Lung (tissue), 16 donors: ENCODE data around the gene FBXO38. TPM values are rescaled to one million over a fixed set of nuclear protein-coding genes. Genes with fewer than 3 reads are reported as not detected.

Experiments
- ATAC-seq: fragments of 200-7000 bp; cut with Tn5 transposase; one replicate; pipeline ENCODE4 v1.9.1; 2020; ENCODE audit warnings: moderate number of reproducible peaks; ENCODE audit not compliant: insufficient read depth, low FRiP score
- DNase-seq, 3 donors: peaks; one replicate each; pipeline ENCODE4 v3.0.0-alpha.2; 2013 to 2017
- H3K27ac ChIP-seq, 2 donors: one replicate each; pipeline ENCODE4 v1.5.1; 2013; ENCODE audit warnings: mild to moderate bottlenecking in 2 of 2, moderate library complexity in 2 of 2, control low read depth in 1 of 2, inconsistent platforms in 1 of 2, low read depth in 1 of 2, low read length in 1 of 2
- H3K27me3 ChIP-seq, 3 donors: one replicate each; pipeline ENCODE4 v1.5.1; 2013; ENCODE audit warnings: low read length in 2 of 3; ENCODE audit not compliant: control insufficient read depth in 3 of 3, insufficient read depth in 3 of 3
- H3K36me3 ChIP-seq, 4 donors: one replicate each; pipeline ENCODE4 v1.5.1; 2013; ENCODE audit warnings: low read length in 4 of 4, mild to moderate bottlenecking in 1 of 4, moderate library complexity in 1 of 4; ENCODE audit not compliant: control insufficient read depth in 4 of 4, insufficient read depth in 4 of 4
- H3K4me1 ChIP-seq, 5 donors: one replicate each; pipeline ENCODE4 v1.5.1; 2013; ENCODE audit warnings: low read length in 5 of 5, mild to moderate bottlenecking in 2 of 5, moderate library complexity in 1 of 5; ENCODE audit not compliant: control insufficient read depth in 5 of 5, insufficient read depth in 5 of 5
- H3K4me3 ChIP-seq: one replicate; pipeline ENCODE4 v1.5.1; 2013; ENCODE audit warnings: mild to moderate bottlenecking, control low read depth, moderate library complexity
- H3K9ac ChIP-seq, 2 donors: one replicate each; pipeline ENCODE4 v1.5.1; 2013; ENCODE audit warnings: low read length in 2 of 2, control low read depth in 1 of 2; ENCODE audit not compliant: insufficient read depth in 1 of 2
- H3K9me3 ChIP-seq, 4 donors: one replicate each; pipeline ENCODE4 v1.5.1; 2013; ENCODE audit warnings: low read length in 3 of 4, mild to moderate bottlenecking in 1 of 4, moderate library complexity in 1 of 4; ENCODE audit not compliant: control insufficient read depth in 4 of 4, insufficient read depth in 3 of 4
- CTCF ChIP-seq: IDR thresholded peaks from 2 replicates; pipeline ENCODE4 v1.5.1; 2012; ENCODE audit warnings: mild to moderate bottlenecking; ENCODE audit errors: control extremely low read depth, extremely low read depth
- WGBS, 2 donors: extraction: QIAGEN DNeasy Blood & Tissue Kit; methylation state at CpG; one replicate each; pipeline ENCODE4 v1.1.7; 2013; 5-methylcytosine and 5-hydroxymethylcytosine counted together
- long read RNA-seq, 5 donors: transcript quantifications; one replicate each; lab custom pipeline, GENCODE V29; 2026
- polyA plus RNA-seq, 2 donors: library from polyadenylated mRNA; stranded (reverse); fragments of 200-250 nt; gene quantifications; one replicate each; pipeline ENCODE4 v1.2.1, GENCODE V29; 2013
- total RNA-seq, 2 donors: library from RNA; depleted of rRNA in 1 of 2; stranded (reverse); fragments of >200 nt in 1 of 2; gene quantifications; one replicate each; pipeline ENCODE4 v1.2.1, GENCODE V29; 2014 to 2021
- donor health status: control.
- donor health status: control.
- donor health status: Bipolar disorder and iron deficiency.
- donor health status: healthy.
- donor health status: DM: yes; HTN: yes; CAD: no.

The FBXO38 gene
- 10 to 100 TPM; 56.9 to 77.2 TPM for total RNA-seq
- polyA plus RNA-seq = 10 to 100 TPM; 18.5 to 26.4 TPM
- long read RNA-seq, donor 1, full-length matches to known transcripts = 4 of 4 reads
- long read RNA-seq, donor 1, partial matches to known transcripts = 0 of 4 reads
- long read RNA-seq, donor 1, other reads (novel, unspliced or antisense) = 0 of 4 reads
- long read RNA-seq, donor 2 = 0 reads
- long read RNA-seq, donor 3, full-length matches to known transcripts = 2 of 2 reads
- long read RNA-seq, donor 3, partial matches to known transcripts = 0 of 2 reads
- long read RNA-seq, donor 3, other reads (novel, unspliced or antisense) = 0 of 2 reads
- long read RNA-seq, donor 4 = 0 reads
- long read RNA-seq, donor 5, full-length matches to known transcripts = 2 of 2 reads
- long read RNA-seq, donor 5, partial matches to known transcripts = 0 of 2 reads
- long read RNA-seq, donor 5, other reads (novel, unspliced or antisense) = 0 of 2 reads

GRCh38 chr5:148383564-148384379 lies at the start of gene FBXO38:
FBXO38 (plus strand) TSS chr5:148383958; CDS start chr5:148394777, 10,819 bp downstream.
- H3K9ac ChIP-seq = peak within 1 kb of the TSS; percentile 96 to 99
- WGBS, 2 donors = 1% methylated on average over 42 to 45 of the region's 45 CpGs
- TF ChIP-seq CTCF = no peak
- H3K27ac ChIP-seq = peak within 1 kb of the TSS; percentile 88 to 97
- H3K4me1 ChIP-seq = peaks cover 5 to 31% (median 22%) of the 10 kb centered on the region in 5 donors
- H3K9me3 ChIP-seq = no peaks in the 10 kb centered on the region
- H3K27me3 ChIP-seq = no peaks in the 10 kb centered on the region
- ATAC-seq (peak; percentile 97), DNase-seq (peak; percentile 98 to 99 (median 98))
- H3K36me3 ChIP-seq = peaks cover 0 to 9% (median 3%) of the 10 kb centered on the region in 4 donors
- peak within 1 kb of the TSS; percentile 90 for H3K4me3 ChIP-seq

GRCh38 chr5:148335259-148335658 lies 48.5 kb upstream of the FBXO38 start, which contains the start of gene SPINK9:
SPINK9 (plus strand) TSS chr5:148335559; CDS start chr5:148335614, 55 bp downstream.
- H3K4me3 ChIP-seq = no peak within 1 kb of the TSS
- no peak for TF ChIP-seq CTCF
- no peaks in the 10 kb centered on the region for H3K27me3 ChIP-seq
- ATAC-seq = no peak
- peaks cover 0 to 2% (median 0%) of the 10 kb centered on the region in 4 donors for H3K36me3 ChIP-seq
- H3K4me1 ChIP-seq = no peaks in the 10 kb centered on the region
- H3K27ac ChIP-seq = no peak within 1 kb of the TSS
- DNase-seq = no peak
- no peak within 1 kb of the TSS for H3K9ac ChIP-seq
- WGBS, 2 donors = 92 to 97% methylated on average over 3 of the region's 3 CpGs
- H3K9me3 ChIP-seq = no peaks in the 10 kb centered on the region

GRCh38 chr5:148336704-148337435 lies 46.9 kb upstream of the FBXO38 start:
- DNase-seq (no peak), ATAC-seq (no peak)
- 83 to 87% methylated on average over 3 of the region's 3 CpGs for WGBS, 2 donors
- H3K9ac ChIP-seq = no peak overlapping the region
- H3K27me3 ChIP-seq = no peaks in the 10 kb centered on the region
- TF ChIP-seq CTCF = no peak
- H3K9me3 ChIP-seq = no peaks in the 10 kb centered on the region
- no peak overlapping the region for H3K27ac ChIP-seq
- H3K36me3 ChIP-seq = peaks cover 0 to 1% (median 0%) of the 10 kb centered on the region in 4 donors
- no peak overlapping the region for H3K4me3 ChIP-seq
- H3K4me1 ChIP-seq = no peaks in the 10 kb centered on the region
